Loucy (cell line): ENCODE results near the gene INPP4B.
A peak's percentile ranks its signal among the peaks of the same experiment; 100 is the strongest.

ENCODE experiments used
- H2AFZ ChIP-seq: fragments of 200-600 bp; sonication (generic); 2 replicates; pipeline ENCODE4 v1.6.0; 2016; ENCODE audit warnings: antibody characterized with exemption, mild to moderate bottlenecking, low read length, moderate library complexity
- H3F3A ChIP-seq: fragments of 200-600 bp; 2 replicates; pipeline ENCODE4 v1.6.0; 2016; ENCODE audit warnings: antibody characterized with exemption, low read depth, mild to moderate bottlenecking
- H3K27me3 ChIP-seq: fragments of 200-600 bp; sonication (generic); 2 replicates; pipeline ENCODE4 v1.6.1; 2014; ENCODE audit warnings: low read length, mild to moderate bottlenecking; ENCODE audit not compliant: insufficient read depth, poor library complexity, severe bottlenecking
- H3K36me3 ChIP-seq: fragments of 200-600 bp; sonication (generic); 2 replicates; pipeline ENCODE4 v1.6.1; 2016; ENCODE audit warnings: low read length; ENCODE audit not compliant: insufficient read depth
- H3K4me1 ChIP-seq: fragments of 200-600 bp; sonication (generic); 2 replicates; pipeline ENCODE4 v1.5.1; 2014; ENCODE audit warnings: low read length, mild to moderate bottlenecking; ENCODE audit not compliant: insufficient read depth, poor library complexity, severe bottlenecking
- H3K4me2 ChIP-seq: fragments of 200-600 bp; sonication (generic); 2 replicates; pipeline ENCODE4 v1.6.0; 2014; ENCODE audit warnings: antibody characterized with exemption, low read length, low read depth, mild to moderate bottlenecking; ENCODE audit not compliant: poor library complexity, severe bottlenecking
- H3K4me3 ChIP-seq: fragments of 200-600 bp; sonication (generic); 2 replicates; pipeline ENCODE4 v1.5.1; 2014; ENCODE audit warnings: low read length, mild to moderate bottlenecking, mixed read lengths; ENCODE audit not compliant: poor library complexity, severe bottlenecking
- H3K79me2 ChIP-seq: fragments of 200-600 bp; sonication (generic); 2 replicates; pipeline ENCODE4 v1.6.1; 2014; ENCODE audit warnings: low read length; ENCODE audit not compliant: insufficient read depth
- H3K9ac ChIP-seq: fragments of 200-600 bp; sonication (generic); 2 replicates; pipeline ENCODE4 v1.6.0; 2014; ENCODE audit warnings: mild to moderate bottlenecking, low read depth, low read length, moderate library complexity; ENCODE audit not compliant: poor library complexity, severe bottlenecking
- H3K9me2 ChIP-seq: fragments of 200-600 bp; sonication (generic); replicated peaks from 2 replicates; pipeline ENCODE4 v1.6.1; 2016; ENCODE audit warnings: low read depth, low read length, mixed read lengths
- H3K9me3 ChIP-seq: fragments of 200-600 bp; sonication (generic); 2 replicates; pipeline ENCODE4 v1.6.1; 2014; ENCODE audit warnings: mild to moderate bottlenecking, antibody characterized with exemption, low read length, low read depth; ENCODE audit not compliant: insufficient read depth
- H4K20me1 ChIP-seq: fragments of 200-600 bp; sonication (generic); 2 replicates; pipeline ENCODE4 v1.6.0; 2014; ENCODE audit warnings: antibody characterized with exemption, low read length, mild to moderate bottlenecking; ENCODE audit not compliant: insufficient read depth, poor library complexity, severe bottlenecking
- CTCF ChIP-seq: fragments of 200-600 bp; sonication (generic); conservative IDR thresholded peaks from 2 replicates; pipeline ENCODE4 v1.5.1; 2014; ENCODE audit warnings: mild to moderate bottlenecking, antibody characterized with exemption, low read length
- EZH2phosphoT487 ChIP-seq: fragments of 200-600 bp; IDR thresholded peaks from 2 replicates; pipeline ENCODE4 v1.6.1; 2018; ENCODE audit warnings: antibody characterized with exemption, mild to moderate bottlenecking, moderate library complexity, borderline replicate concordance

Gene INPP4B

GRCh38 chr4:142416121-142416520 lies 430.0 kb downstream of the INPP4B start:
- Histone ChIP-seq H3K79me2 (no peaks in the 10 kb centered on the region), H4K20me1 (no peaks in the 10 kb centered on the region), H3K4me1 (peaks cover 57% of the 10 kb centered on the region), H2AFZ (no peak overlapping the region), H3K9ac (no peak overlapping the region), H3K4me3 (no peak overlapping the region), H3K9me3 (no peaks in the 10 kb centered on the region), H3K36me3 (no peaks in the 10 kb centered on the region), H3F3A (peaks cover 5% of the 10 kb centered on the region), H3K4me2 (peak overlapping the region; percentile 31), H3K9me2 (no peaks in the 10 kb centered on the region), H3K27me3 (no peaks in the 10 kb centered on the region)
- TF ChIP-seq EZH2phosphoT487 (no peak), CTCF (no peak)

- Histone ChIP-seq H3K4me3 (no peak overlapping the region), H2AFZ (0 out of 2 replicates have a peak overlapping the region, but pooled peaks have one; percentile 13), H3K4me2 (no peak overlapping the region), H3K79me2 (no peaks in the 10 kb centered on the region), H3K9me2 (no peaks in the 10 kb centered on the region), H3K9ac (no peak overlapping the region), H3K9me3 (no peaks in the 10 kb centered on the region), H3K27me3 (no peaks in the 10 kb centered on the region), H3F3A (peaks cover 5% of the 10 kb centered on the region), H3K4me1 (peaks cover 52% of the 10 kb centered on the region), H4K20me1 (no peaks in the 10 kb centered on the region), H3K36me3 (no peaks in the 10 kb centered on the region)
- TF ChIP-seq EZH2phosphoT487 (no peak), CTCF (no peak)
Observed at GRCh38 chr4:142414366-142414990, 431.6 kb downstream of the INPP4B start.

GRCh38 chr4:142413485-142413884 lies 432.6 kb downstream of the INPP4B start:
- H3K4me2 ChIP-seq, result peak overlapping the region; percentile 42
- no peaks in the 10 kb centered on the region for H3K79me2 ChIP-seq
- no peak overlapping the region for H3K9ac ChIP-seq
- H3K9me2 ChIP-seq, result no peaks in the 10 kb centered on the region
- TF ChIP-seq CTCF, result no peak
- TF ChIP-seq EZH2phosphoT487, result no peak
- peaks cover 5% of the 10 kb centered on the region for H3F3A ChIP-seq
- H3K4me1 ChIP-seq, result peaks cover 50% of the 10 kb centered on the region
- no peaks in the 10 kb centered on the region for H3K27me3 ChIP-seq
- H3K9me3 ChIP-seq, result no peaks in the 10 kb centered on the region
- no peaks in the 10 kb centered on the region for H3K36me3 ChIP-seq
- H4K20me1 ChIP-seq, result no peaks in the 10 kb centered on the region
- H2AFZ ChIP-seq, result 0 out of 2 replicates have a peak overlapping the region, but pooled peaks have one; percentile 26
- H3K4me3 ChIP-seq, result no peak overlapping the region
